DMS153 treated with DMSO at 0.1 percent for 48 hours (cell line): Measurements from ENCODE around the gene RNASE12.
"Not testable (repeated sequence)": the region's sequence is repeated elsewhere in the genome, so short reads cannot be mapped to it uniquely, and the experiment has no call there.

Source experiments
- DNase-seq: peaks from one replicate; lab custom pipeline; 2025; ENCODE audit not compliant: unreplicated experiment; lab: John Stamatoyannopoulos, UW

Gene RNASE12, protein sequence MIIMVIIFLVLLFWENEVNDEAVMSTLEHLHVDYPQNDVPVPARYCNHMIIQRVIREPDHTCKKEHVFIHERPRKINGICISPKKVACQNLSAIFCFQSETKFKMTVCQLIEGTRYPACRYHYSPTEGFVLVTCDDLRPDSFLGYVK

GRCh38 chr14:20591235-20591634 lies at the start of gene RNASE12:
Gene RNASE12, minus strand, starts transcription at chr14:20591376. Its CDS starts 653 bp downstream, at chr14:20590723.
- DNase-seq, result no peak

- DNase-seq, result peak; percentile 8
Measured at GRCh38 chr14:20632831-20633691, 41.9 kb upstream of the RNASE12 start.

DNA sequence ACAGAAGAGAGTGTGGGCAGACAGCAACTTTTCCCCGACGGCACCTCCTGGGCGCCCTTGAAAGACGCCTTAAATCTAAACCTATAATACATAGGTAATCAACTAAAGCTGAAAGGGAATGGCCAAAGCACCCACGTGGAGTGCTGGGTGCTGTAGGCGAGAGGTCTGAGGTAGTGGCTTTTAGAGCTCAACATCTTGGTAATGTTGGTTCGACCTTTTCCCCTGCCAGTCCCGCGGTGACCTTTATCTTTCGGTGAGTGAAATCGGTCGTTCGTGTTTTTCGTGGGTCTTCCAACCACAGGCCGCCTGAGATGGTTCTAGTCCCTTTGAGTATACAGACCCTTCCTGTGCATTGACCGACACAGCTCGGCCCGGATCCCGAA lies 41.3 kb upstream of the RNASE12 start:
- no peak for DNase-seq

GRCh38 chr14:20631880-20632389 lies 40.8 kb upstream of the RNASE12 start:
- no peak for DNase-seq

- no peak for DNase-seq
Measured at GRCh38 chr14:20631023-20631879, 40.1 kb upstream of the RNASE12 start.

GRCh38 chr14:20630340-20631022 lies 39.3 kb upstream of the RNASE12 start:
- DNase-seq, result no peak

GRCh38 chr14:20628063-20628854 lies 37.1 kb upstream of the RNASE12 start:
- no peak for DNase-seq

DNA sequence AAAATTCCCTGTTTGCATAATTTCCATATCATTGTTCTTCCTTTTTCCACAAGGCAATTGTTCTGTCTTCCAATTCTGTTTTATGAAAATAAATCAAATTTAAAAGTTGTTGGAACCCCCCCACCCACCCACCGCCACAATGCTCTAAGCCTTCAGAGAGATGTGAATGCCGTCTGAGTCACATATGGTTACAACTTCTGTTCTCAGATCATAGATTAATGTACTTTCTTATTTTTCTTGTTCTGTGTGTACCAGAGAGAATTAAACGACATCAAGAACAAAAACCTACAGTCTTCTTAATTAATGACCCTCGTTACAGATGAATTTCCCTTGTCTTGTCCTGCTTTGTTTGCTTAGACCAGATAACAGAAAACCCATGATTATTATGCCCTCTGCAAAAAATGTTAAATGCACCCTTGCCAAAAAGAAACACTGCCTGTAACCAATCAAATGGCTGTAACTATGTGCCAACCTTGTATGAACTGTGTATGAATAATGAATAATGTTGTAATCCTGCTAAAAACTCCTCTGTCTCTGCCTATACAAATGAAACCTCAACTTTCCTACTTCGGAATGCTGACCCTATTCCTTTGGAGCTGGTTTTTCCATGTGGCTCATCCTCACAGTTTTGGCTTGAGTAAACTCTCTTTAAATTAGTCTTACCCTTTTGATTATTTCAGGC lies 36.3 kb upstream of the RNASE12 start:
- DNase-seq, result no peak

- no peak for DNase-seq
Measured at GRCh38 chr14:20626274-20626673, 35.1 kb upstream of the RNASE12 start.

DNA sequence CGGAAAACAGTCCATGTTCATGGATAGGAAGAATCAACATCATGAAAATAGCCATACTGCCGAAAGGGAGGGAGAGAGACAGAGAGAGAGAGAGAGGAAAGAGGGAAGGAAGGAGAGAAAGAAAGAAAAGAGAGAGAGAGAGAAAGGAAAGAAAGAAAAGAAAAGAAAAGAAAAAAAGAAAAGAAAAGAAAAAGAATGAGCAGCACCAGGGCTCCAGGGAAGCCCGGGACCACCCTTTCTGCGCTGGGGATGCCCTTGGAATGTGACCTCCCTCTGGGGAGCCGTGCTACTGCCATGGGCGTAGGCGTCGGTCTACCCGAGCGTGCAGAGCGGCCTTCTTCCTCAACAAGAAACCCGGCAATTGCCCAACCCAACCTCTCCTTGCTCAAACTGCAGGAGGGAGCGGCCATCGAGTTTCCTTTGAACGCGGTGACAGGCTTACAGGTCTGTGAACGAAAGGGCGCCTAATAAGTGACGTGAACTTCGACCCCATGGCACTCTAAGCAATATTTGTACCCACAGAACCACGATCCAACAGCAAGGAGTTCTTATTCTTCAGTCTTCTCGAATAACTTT lies 33.4 kb upstream of the RNASE12 start:
- DNase-seq, result no peak

- no peak for DNase-seq
Measured at GRCh38 chr14:20623798-20624197, 32.6 kb upstream of the RNASE12 start.

- no peak for DNase-seq
Measured at GRCh38 chr14:20622816-20623291, 31.7 kb upstream of the RNASE12 start.

DNA sequence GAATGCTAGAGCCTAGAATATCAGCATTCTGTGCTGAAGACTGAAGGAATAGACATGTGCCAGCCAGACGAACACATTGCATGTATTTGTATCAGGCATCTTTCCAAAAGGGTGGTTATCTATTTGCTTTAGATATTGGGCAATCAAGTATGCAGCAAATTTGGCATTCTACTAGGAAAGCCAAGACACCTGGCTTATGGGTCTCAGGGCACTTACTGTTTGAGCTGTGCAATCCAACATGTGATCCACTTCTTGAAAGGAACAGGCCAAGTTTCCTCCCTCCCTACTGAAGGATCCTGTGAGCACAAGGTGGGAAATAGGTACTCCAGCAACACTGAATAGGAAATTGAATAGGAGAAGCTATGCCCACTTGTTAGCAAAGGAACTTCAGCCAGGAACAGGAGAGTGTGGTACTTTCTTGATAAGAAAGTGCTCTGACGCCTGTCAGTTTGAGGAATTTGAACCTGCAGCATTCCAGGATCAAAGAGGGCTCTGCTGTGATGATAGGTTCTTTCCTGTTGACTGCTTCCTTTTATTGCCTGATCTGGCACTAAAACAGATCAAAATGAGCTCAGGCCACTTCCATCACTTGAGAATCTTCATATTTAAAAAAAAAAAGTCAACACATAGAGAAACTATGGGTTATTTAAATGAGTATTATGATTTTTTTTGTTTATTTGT lies 29.8 kb upstream of the RNASE12 start:
- DNase-seq, result no peak

DNA sequence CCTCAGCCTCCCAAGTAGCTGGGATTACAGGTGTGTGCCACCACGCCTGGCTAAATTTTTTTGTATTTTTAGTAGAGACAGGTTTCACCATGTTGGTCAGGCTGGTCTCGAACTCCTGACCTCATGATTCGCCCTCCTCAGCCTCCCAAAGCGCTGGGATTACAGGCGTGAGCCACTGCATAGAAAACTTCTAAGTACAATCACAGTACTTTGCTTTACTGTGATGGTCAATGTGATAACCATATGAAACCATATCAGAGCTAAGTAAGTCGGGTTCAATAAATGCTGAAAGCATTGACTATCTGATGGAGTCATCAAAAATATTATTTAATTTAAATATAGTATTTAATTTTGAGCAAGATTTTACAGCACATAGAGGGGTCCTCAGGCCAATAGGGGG lies 28.5 kb upstream of the RNASE12 start:
- DNase-seq, result not testable (repeated sequence)

DNA sequence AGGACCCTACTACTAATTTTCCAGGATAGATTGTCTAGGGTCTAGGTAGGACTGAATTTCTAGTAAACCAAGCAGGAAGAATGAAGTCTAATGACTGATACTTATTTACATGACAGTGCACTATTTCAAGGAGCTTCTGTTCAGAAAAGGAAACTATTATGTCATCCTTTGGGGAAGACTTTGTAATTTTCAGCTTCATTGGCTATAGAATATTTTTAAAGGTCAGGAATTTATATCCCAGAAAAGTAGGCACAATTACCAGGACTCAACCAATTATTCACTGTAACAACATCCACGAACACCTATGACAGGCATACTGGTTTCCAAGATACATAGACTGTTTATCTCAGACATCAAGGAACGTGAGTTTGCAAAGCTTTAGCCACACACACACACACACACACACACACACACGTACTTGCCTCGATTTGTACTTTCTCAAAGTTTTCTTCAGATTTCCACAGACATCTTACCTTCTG lies 27.1 kb upstream of the RNASE12 start:
- no peak for DNase-seq

GRCh38 chr14:20617138-20618003 lies 26.2 kb upstream of the RNASE12 start:
- DNase-seq, result no peak

DNA sequence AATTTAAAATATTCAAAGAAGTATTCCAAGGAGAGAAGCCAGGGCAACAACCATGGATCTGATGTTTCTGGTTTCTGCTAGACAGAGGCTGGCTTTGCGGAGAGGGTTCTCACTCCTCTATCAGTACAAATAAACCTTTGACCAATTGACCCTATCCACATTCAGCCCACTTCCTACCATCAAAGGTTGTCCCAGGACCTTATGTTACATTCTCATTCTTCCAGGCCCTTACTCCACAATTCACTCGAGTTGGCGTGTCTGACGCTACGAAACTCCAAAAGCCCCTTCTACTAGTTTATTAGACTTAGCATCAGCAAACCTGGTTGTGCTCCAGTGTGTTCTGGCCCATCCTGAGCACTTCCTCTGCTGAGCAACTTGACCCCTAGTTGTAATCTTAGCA lies 24.8 kb upstream of the RNASE12 start:
- DNase-seq, result no peak
